OCI-M1 (cell line): Measurements from ENCODE around the gene PTPRD.
A peak's percentile ranks its signal among the peaks of the same experiment; 100 is the strongest.
"Not testable (repeated sequence)": the region's sequence is repeated elsewhere in the genome, so short reads cannot be mapped to it uniquely, and the experiment has no call there.

Experiments
- DNase-seq: peaks from one replicate; lab custom pipeline; 2025; lab: John Stamatoyannopoulos, UW

PTPRD gene

DNA sequence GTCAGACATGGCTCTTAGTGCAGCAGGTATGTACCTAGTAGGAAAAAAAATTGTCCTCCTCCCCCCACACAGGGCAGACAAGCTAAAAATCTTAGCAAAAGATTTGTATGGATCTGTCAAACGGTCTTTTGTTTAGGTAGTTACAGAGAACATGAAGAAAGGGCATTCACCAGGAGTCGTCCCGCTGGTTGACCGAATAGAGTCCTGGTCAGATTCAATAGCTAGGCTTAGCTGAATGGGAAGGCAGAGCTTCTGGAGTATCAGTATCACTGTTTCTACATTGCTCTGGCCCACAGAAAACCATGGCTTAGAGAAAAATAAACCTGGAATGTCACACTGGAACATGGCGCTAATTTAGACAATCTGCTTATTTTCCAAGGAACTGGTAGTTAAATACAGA lies 642.3 kb downstream of the PTPRD start:
- DNase-seq, result no peak

GRCh38 chr9:9963841-9964240 lies 649.0 kb downstream of the PTPRD start:
- DNase-seq, result no peak

DNA sequence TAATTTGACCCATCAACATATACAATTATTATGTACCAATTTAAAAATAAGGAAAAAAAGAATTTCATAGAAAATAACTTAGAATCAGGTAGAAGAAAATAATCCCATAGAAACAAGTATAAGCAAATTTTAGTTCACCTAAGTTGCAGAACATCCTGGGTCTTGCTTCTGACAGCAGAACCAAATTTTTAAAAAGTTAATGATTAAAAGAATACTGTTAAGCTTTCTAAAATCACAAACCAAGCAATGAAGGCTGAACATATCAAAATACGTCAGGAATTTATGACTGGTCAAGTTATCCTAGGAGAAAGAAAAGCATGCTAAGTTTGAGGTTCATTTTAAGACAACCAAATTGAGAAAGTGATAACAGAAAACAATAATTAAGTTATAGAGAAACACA lies 650.9 kb downstream of the PTPRD start:
- DNase-seq, result no peak

- no peak for DNase-seq
These were observed 651.3 kb downstream of the PTPRD start for GRCh38 chr9:9961487-9961886.

DNA sequence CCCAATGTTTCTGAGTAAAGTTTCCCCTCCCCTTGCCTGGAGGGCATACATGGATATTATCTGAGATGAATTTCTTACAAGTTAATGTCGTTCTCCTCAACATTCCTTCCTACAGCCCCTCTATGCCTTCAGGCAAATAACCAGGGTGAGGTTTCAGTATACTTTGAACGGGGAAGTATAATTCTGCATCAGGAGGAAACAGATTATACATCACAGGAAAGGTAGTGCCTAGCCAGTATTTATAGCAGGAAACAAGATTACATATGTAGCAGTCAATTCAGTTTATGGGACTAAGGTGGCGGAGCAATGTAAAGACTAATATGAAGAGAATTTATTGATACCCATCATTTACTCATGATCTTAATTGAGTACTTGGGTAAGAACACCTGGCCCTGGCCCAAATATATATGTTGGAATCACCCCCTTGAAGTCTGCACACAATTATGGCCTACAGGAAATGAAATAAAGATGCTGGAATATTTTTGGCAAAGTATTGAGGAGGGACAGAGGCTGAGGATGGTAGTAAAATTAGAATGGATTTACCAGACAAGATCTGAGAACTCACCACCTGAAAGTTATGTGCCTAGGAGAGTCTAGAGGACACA lies 661.1 kb downstream of the PTPRD start:
- no peak for DNase-seq

DNA sequence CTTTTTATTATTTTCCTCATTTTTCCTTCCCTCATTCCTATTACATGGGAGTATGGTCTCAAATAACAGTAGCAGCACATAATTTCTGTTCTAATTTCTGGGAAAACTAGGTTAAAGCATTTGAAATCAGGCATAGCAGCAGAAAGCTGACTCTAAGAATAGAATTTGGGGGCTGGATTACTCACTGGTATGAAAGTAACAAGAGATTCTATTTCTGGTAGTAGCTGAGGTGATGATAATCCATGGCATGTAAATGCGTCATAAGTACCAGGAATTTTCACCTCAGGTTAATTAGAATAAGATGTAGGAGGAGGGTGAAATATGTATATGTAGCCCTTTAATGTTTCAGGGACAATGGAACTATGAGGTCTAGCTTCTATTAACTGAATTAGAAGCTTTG lies 662.0 kb downstream of the PTPRD start:
- DNase-seq, result no peak

DNA sequence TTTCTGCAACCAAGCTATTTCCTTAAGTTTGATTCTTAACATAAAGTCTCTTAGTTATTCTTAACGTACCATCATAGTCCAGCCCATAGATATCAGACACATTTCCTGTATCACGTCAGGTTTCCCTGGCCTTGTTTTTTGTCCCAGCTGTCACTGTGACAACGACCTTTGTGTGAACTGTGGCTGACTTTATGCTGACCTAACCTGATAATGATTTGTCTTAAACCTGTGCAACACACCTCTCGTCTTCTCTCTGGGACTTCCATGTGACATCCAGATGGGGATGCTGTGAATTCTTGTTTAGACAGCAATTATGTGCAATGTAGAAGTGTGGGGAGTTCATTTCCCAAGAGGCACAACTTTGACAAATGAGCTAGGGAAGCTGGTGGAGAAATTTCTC lies 662.8 kb downstream of the PTPRD start:
- no peak for DNase-seq

- DNase-seq, result no peak
These were observed 663.4 kb downstream of the PTPRD start for GRCh38 chr9:9949368-9949767.

GRCh38 chr9:9945966-9946365 lies 666.8 kb downstream of the PTPRD start:
- DNase-seq, result no peak

GRCh38 chr9:9942764-9943424 lies 669.9 kb downstream of the PTPRD start:
- DNase-seq, result peak; percentile 100

DNA sequence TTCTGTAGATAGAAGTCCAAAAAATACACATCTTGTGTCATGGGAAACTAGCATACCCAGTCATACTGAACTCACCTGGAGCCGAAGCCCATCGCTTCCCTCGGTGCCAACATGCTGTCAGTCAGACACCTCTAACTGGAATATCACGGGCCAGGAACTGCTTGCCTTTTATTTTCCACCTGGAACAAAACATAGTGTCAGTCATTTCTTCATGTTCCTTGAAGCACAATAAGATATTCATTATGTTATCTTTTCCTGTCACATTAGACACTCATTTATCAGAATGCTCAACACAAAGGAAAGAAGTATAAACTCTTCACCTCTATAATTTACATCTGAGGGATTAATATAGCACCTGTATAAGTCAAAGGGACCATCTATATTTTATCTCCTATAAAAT lies 674.4 kb downstream of the PTPRD start:
- DNase-seq, result no peak

DNA sequence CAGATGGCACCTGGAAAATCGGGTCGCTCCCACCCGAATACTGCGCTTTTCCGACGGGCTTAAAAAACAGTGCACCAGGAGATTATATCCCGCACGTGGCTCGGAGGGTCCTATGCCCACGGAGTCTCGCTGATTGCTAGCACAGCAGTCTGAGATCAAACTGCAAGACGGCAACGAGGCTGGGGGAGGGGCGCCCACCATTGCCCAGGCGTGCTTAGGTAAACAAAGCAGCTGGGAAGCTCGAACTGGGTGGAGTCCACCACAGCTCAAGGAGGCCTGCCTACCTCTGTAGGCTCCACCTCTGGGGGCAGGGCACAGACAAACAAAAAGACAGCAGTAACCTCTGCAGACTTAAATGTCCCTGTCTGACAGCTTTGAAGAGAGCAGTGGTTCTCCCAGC lies 681.3 kb downstream of the PTPRD start:
- DNase-seq, result not testable (repeated sequence)

GRCh38 chr9:9924376-9924775 lies 688.4 kb downstream of the PTPRD start:
- peak; percentile 100 for DNase-seq

GRCh38 chr9:9921805-9922204 lies 691.0 kb downstream of the PTPRD start:
- peak; percentile 92 for DNase-seq

DNA sequence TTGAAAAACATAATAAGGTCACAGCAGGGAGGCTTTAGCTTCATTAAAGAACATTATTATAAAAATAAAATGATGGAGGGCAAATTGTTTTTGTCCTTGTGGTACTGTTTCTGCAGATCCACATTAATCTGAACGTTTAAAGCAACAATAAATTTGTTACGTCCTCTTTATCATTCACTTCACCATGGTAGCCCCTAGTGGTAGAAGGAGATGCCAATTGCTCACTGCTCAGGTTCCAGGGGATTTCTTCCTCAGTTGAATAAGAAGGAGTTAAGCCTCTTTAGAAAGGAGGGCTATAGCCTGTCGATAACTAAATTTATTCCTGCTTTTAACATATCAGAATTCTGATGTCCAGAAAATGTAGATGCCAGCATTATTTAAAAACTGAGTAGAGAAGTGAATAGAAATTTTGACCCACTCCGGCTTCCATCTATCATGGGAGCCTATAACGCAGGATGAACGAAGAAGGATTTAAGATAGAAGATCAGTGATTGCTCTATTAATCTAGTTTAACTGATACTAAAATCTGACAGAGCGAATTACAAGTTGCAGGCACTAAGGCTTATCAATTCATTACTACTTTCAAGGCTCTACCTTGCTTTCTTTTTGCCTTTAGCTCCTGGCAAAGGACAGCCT lies 692.3 kb downstream of the PTPRD start:
- DNase-seq, result peak; percentile 99

DNA sequence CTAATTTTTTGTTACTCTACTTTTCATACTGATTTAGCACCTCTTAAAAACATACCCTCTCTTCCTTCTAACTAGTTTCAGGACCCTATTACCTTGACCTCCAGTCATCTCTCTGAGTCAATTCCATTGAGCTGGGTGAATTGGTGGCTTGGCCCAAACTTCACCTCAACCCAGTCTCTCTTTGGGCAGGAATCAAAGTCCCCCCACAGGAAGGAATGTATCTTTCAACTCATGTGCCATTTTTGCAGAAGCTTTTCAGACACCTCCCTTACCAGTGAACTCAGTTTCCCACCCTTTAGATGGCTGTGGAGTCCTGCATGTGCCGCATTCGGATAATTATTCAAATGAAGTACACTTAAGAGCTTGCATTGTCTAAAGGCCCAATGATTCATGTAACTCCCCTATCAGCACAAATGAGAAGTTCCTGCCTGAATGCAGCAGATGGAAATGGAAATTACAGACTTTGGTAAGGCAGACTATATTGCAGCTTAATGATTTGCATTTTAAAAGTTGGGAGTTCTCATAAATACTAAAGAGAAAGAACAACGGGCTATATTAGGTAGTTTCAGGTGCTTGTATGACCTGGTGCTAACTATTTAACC lies 693.5 kb downstream of the PTPRD start:
- DNase-seq, result peak; percentile 90

DNA sequence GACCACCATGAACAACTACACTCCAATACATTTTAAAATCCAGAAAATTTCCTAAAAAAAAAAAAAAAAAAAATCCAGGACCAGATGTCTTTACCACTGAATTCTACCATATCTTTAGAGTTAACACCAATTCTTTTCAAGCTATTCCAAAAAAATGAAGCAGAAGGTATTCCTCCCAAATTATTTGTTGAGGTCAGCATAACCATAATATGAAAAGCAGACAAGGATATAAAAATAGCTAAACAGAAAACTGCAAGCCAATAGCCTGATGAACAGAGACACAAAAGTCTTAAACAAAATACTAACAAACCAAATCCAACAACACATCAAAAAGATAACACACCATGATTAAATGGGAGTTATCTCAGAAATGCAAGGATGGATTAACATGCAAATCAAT lies 695.4 kb downstream of the PTPRD start:
- DNase-seq, result no peak

- no peak for DNase-seq
These were observed 698.6 kb downstream of the PTPRD start for GRCh38 chr9:9914174-9914573.

DNA sequence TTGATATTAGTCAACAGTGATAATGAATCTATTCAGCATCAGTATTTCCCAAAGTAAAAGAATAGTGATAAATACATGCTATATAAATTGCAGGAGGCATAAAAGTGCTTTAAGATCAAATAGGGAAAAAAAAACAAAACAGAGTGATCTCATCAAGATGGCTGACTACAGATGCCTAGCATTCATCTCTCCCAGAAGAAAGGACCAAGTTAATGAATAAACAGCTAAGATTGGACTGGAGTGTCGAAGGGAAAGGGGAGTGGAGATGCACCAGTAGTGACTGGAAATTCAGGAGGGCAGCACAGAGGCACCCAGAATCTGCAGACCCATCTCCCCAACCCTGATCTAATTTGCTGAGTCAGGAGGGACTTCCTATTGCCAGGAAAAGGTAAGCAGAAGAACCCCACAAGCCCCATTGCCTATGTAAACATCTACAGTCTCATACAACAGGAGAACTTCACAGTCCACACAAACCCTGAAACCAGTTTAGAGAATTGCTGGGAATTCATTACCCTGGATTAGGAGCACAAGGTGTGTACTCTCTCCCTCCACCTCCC lies 699.4 kb downstream of the PTPRD start:
- no peak for DNase-seq

GRCh38 chr9:9912459-9912858 lies 700.3 kb downstream of the PTPRD start:
- DNase-seq, result peak; percentile 98

DNA sequence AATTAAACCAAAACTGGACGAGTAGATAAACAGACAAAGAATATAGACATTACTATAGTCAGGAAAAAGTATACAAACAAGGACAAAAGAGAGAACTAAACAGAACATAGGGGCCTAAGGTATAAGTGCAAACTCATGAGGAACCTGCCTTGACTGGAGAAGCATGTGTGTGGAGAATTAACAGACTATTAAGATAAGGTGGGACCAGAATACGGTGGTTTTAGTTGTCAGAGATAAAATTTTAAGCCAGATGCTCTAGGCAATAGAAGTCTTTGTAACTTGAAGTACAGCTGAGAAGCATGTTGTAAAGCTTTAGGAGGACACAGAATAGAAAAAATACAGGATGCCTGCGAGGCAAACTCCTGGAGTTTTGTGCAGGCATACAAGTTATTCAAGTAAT lies 707.1 kb downstream of the PTPRD start:
- DNase-seq, result peak; percentile 95

DNA sequence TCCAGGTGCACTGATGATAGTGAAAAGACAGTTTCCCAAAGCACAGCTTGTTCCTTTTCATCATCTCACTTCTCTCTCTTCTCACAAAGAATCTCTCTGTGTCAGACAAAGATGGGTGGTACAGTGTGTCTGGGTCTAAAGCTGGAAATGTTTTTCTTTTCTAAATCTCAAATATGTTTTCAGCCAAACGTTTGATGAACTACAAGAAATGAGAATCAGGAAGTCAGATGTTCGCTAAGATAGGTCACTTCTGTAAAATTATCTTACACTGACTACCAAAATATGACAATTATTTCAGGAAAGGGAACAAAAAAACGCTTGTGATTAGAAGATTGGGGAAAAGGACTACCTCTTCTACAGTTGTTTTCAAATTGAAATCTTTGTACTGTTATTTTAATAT lies 708.8 kb downstream of the PTPRD start:
- peak; percentile 99 for DNase-seq

GRCh38 chr9:9901624-9902023 lies 711.2 kb downstream of the PTPRD start:
- DNase-seq, result no peak
